Immature natural killer cell (primary cell): ENCODE measurements around the gene TST. TPM values are rescaled to one million over a fixed set of nuclear protein-coding genes. Genes with fewer than 3 reads are reported as not detected.
A peak's percentile ranks its signal among the peaks of the same experiment; 100 is the strongest.

Experiments used
- DNase-seq, 3 donors: peaks; one replicate each; pipeline ENCODE4 v3.0.0; 2022; ENCODE audit warnings: mixed read lengths in 1 of 3
- H3K27ac Mint-ChIP-seq, 6 donors: one replicate each; pipeline ENCODE4 v1.8.0; 2020; ENCODE audit warnings: mixed read lengths in 6 of 6, mild to moderate bottlenecking in 5 of 6, inconsistent platforms in 4 of 6, moderate library complexity in 3 of 6
- H3K27me3 Mint-ChIP-seq, 3 donors: one replicate each; pipeline ENCODE4 v1.8.0; 2020 to 2021; ENCODE audit warnings: low read depth in 3 of 3, mild to moderate bottlenecking in 3 of 3, mixed read lengths in 3 of 3, moderate library complexity in 3 of 3, inconsistent platforms in 1 of 3
- H3K36me3 Mint-ChIP-seq, 3 donors: one replicate each; pipeline ENCODE4 v1.8.0; 2020; ENCODE audit warnings: mixed read lengths in 3 of 3, inconsistent platforms in 2 of 3, mild to moderate bottlenecking in 2 of 3
- H3K4me1 Mint-ChIP-seq, 2 donors: one replicate each; pipeline ENCODE4 v1.8.0; 2020; ENCODE audit warnings: inconsistent platforms in 2 of 2, mild to moderate bottlenecking in 2 of 2, mixed read lengths in 2 of 2, moderate library complexity in 1 of 2
- H3K4me3 Mint-ChIP-seq, 5 donors: one replicate each; pipeline ENCODE4 v1.8.0; 2020; ENCODE audit warnings: mild to moderate bottlenecking in 5 of 5, mixed read lengths in 5 of 5, inconsistent platforms in 3 of 5, moderate library complexity in 3 of 5
- H3K9me3 Mint-ChIP-seq, 6 donors: one replicate each; pipeline ENCODE4 v1.8.0; 2020; ENCODE audit warnings: mild to moderate bottlenecking in 6 of 6, mixed read lengths in 6 of 6, inconsistent platforms in 4 of 6, moderate library complexity in 3 of 6
- polyA plus RNA-seq, 3 donors: library from polyadenylated mRNA; unstranded; fragments of 300-500 nt; fragmentation: Illumina TruSeq; gene quantifications; one replicate each; pipeline ENCODE4 v1.2.3, GENCODE V29; 2021

Gene TST
- polyA plus RNA-seq, 3 donors from 2014 or later, result 8.1 to 20.8 (median 8.4) TPM

GRCh38 chr22:37032134-37032534 lies 12.9 kb upstream of the TST start:
- Mint-ChIP-seq H3K36me3 (no peaks in the 10 kb centered on the region), H3K27ac (no peak overlapping the region), H3K4me1 (no peaks in the 10 kb centered on the region), H3K27me3 (peaks cover 3% of the 10 kb centered on the region in 3 donors), H3K4me3 (no peak overlapping the region), H3K9me3 (no peaks in the 10 kb centered on the region)
- no peak for DNase-seq

- H3K4me1 Mint-ChIP-seq, result no peaks in the 10 kb centered on the region
- H3K36me3 Mint-ChIP-seq, result no peaks in the 10 kb centered on the region
- no peak for DNase-seq
- H3K4me3 Mint-ChIP-seq, result no peak overlapping the region
- H3K27ac Mint-ChIP-seq, result no peak overlapping the region
- H3K9me3 Mint-ChIP-seq, result no peaks in the 10 kb centered on the region
- peaks cover 3% of the 10 kb centered on the region in 3 donors for H3K27me3 Mint-ChIP-seq
These were observed 11.5 kb upstream of the TST start for GRCh38 chr22:37030560-37031281.

- Mint-ChIP-seq H3K27me3 (peaks cover 0 to 3% (median 2%) of the 10 kb centered on the region in 3 donors), H3K4me1 (no peaks in the 10 kb centered on the region), H3K36me3 (peaks cover 0 to 7% (median 5%) of the 10 kb centered on the region in 3 donors), H3K4me3 (no peak overlapping the region), H3K27ac (no peak overlapping the region), H3K9me3 (no peaks in the 10 kb centered on the region)
- DNase-seq, result no peak
These were observed 9.7 kb upstream of the TST start for GRCh38 chr22:37028692-37029674.

- Mint-ChIP-seq H3K36me3 (peaks cover 0 to 7% (median 5%) of the 10 kb centered on the region in 3 donors), H3K9me3 (no peaks in the 10 kb centered on the region), H3K27me3 (peaks cover 0 to 3% (median 2%) of the 10 kb centered on the region in 3 donors), H3K4me3 (no peak overlapping the region), H3K4me1 (no peaks in the 10 kb centered on the region), H3K27ac (peak overlapping the region in 1 of 6 donors; percentile 46)
- DNase-seq, result no peak
These were observed 8.3 kb upstream of the TST start for GRCh38 chr22:37027556-37027955.

GRCh38 chr22:37026325-37026724 lies 7.1 kb upstream of the TST start:
- H3K9me3 Mint-ChIP-seq, result no peaks in the 10 kb centered on the region
- H3K4me1 Mint-ChIP-seq, result peaks cover 8 to 9% of the 10 kb centered on the region in 2 donors
- H3K27me3 Mint-ChIP-seq, result peaks cover 0 to 3% (median 1%) of the 10 kb centered on the region in 3 donors
- DNase-seq, result no peak
- peaks cover 0 to 7% (median 5%) of the 10 kb centered on the region in 3 donors for H3K36me3 Mint-ChIP-seq
- H3K4me3 Mint-ChIP-seq, result no peak overlapping the region
- H3K27ac Mint-ChIP-seq, result no peak overlapping the region

GRCh38 chr22:37025500-37026070 lies 6.3 kb upstream of the TST start:
- peaks cover 12 to 15% of the 10 kb centered on the region in 2 donors for H3K4me1 Mint-ChIP-seq
- H3K9me3 Mint-ChIP-seq, result no peaks in the 10 kb centered on the region
- H3K36me3 Mint-ChIP-seq, result peaks cover 0 to 7% (median 5%) of the 10 kb centered on the region in 3 donors
- no peak overlapping the region for H3K27ac Mint-ChIP-seq
- no peak overlapping the region for H3K4me3 Mint-ChIP-seq
- no peak for DNase-seq
- H3K27me3 Mint-ChIP-seq, result peaks cover 0 to 3% (median 0%) of the 10 kb centered on the region in 3 donors

GRCh38 chr22:37024339-37025157 lies 5.3 kb upstream of the TST start:
- no peak for DNase-seq
- H3K9me3 Mint-ChIP-seq, result no peaks in the 10 kb centered on the region
- peaks cover 0 to 7% (median 5%) of the 10 kb centered on the region in 3 donors for H3K36me3 Mint-ChIP-seq
- H3K4me3 Mint-ChIP-seq, result no peak overlapping the region
- H3K27ac Mint-ChIP-seq, result no peak overlapping the region
- H3K27me3 Mint-ChIP-seq, result peaks cover 0 to 3% (median 0%) of the 10 kb centered on the region in 3 donors
- peaks cover 20 to 23% of the 10 kb centered on the region in 2 donors for H3K4me1 Mint-ChIP-seq

- Mint-ChIP-seq H3K4me1 (peaks cover 20 to 23% of the 10 kb centered on the region in 2 donors), H3K27ac (no peak overlapping the region), H3K4me3 (no peak overlapping the region), H3K36me3 (peaks cover 0 to 7% (median 5%) of the 10 kb centered on the region in 3 donors), H3K27me3 (peaks cover 0 to 3% (median 0%) of the 10 kb centered on the region in 3 donors), H3K9me3 (no peaks in the 10 kb centered on the region)
- no peak for DNase-seq
These were observed 4.6 kb upstream of the TST start for GRCh38 chr22:37023743-37024338.

- Mint-ChIP-seq H3K4me3 (no peak overlapping the region), H3K9me3 (no peaks in the 10 kb centered on the region), H3K27me3 (peaks cover 0 to 1% (median 0%) of the 10 kb centered on the region in 3 donors), H3K4me1 (peaks cover 23 to 25% of the 10 kb centered on the region in 2 donors), H3K36me3 (peaks cover 0 to 7% (median 5%) of the 10 kb centered on the region in 3 donors), H3K27ac (no peak overlapping the region)
- DNase-seq, result no peak
These were observed 3.5 kb upstream of the TST start for GRCh38 chr22:37022483-37023337.

GRCh38 chr22:37021710-37022482 lies 2.6 kb upstream of the TST start:
- H3K4me3 Mint-ChIP-seq, result peak overlapping the region; percentile 56 to 80 (median 70)
- peak overlapping the region in 4 of 6 donors; percentile 17 to 77 (median 59) for H3K27ac Mint-ChIP-seq
- peaks cover 23 to 25% of the 10 kb centered on the region in 2 donors for H3K4me1 Mint-ChIP-seq
- no peaks in the 10 kb centered on the region for H3K9me3 Mint-ChIP-seq
- peaks cover 0 to 7% (median 5%) of the 10 kb centered on the region in 3 donors for H3K36me3 Mint-ChIP-seq
- peak; percentile 31 to 48 (median 45) for DNase-seq
- H3K27me3 Mint-ChIP-seq, result no peaks in the 10 kb centered on the region

- Mint-ChIP-seq H3K9me3 (no peaks in the 10 kb centered on the region), H3K36me3 (peaks cover 0 to 7% (median 5%) of the 10 kb centered on the region in 3 donors), H3K4me3 (peak overlapping the region in 2 of 5 donors; percentile 91 to 97), H3K27ac (no peak overlapping the region), H3K27me3 (no peaks in the 10 kb centered on the region), H3K4me1 (peaks cover 23 to 27% of the 10 kb centered on the region in 2 donors)
- DNase-seq, result no peak
These were observed 1.8 kb upstream of the TST start for GRCh38 chr22:37021041-37021440.
